WI38 (cell line): Measurements from ENCODE around the gene NELL1.

Experiments used
- H3K4me3 ChIP-seq: 2 replicates; pipeline ENCODE4 v1.5.1; 2011; ENCODE audit warnings: low read depth, mild to moderate bottlenecking, control low read depth, low read length
- TF ChIP-seq, protein P1 (sequence below): IDR thresholded peaks from 2 replicates; pipeline ENCODE4 v1.5.1; 2012; ENCODE audit warnings: low read depth, mild to moderate bottlenecking, control low read depth, low read length

Gene NELL1

DNA sequence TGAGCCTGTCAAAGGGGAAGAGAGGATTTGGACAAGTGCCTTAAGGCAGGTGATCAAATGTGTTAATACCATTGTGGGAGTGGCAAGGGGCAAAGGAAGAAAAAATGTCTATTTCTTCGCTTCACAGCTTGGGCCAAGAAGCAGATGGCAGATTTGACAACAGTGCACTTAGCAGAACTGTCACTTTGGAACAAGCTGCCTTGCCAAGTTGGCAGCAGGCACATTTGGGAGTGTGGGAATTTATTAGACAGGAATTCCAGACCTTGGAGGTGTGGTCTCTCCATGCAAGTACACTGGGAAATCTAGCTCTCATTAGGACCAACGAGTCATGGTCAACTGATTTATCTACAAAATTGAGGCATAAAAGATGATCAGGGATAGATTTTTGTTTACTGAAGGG, 265.1 kb downstream of the NELL1 start:
- TF ChIP-seq, protein P1, sequence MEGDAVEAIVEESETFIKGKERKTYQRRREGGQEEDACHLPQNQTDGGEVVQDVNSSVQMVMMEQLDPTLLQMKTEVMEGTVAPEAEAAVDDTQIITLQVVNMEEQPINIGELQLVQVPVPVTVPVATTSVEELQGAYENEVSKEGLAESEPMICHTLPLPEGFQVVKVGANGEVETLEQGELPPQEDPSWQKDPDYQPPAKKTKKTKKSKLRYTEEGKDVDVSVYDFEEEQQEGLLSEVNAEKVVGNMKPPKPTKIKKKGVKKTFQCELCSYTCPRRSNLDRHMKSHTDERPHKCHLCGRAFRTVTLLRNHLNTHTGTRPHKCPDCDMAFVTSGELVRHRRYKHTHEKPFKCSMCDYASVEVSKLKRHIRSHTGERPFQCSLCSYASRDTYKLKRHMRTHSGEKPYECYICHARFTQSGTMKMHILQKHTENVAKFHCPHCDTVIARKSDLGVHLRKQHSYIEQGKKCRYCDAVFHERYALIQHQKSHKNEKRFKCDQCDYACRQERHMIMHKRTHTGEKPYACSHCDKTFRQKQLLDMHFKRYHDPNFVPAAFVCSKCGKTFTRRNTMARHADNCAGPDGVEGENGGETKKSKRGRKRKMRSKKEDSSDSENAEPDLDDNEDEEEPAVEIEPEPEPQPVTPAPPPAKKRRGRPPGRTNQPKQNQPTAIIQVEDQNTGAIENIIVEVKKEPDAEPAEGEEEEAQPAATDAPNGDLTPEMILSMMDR, result no peak
- no peak overlapping the region for H3K4me3 ChIP-seq

DNA sequence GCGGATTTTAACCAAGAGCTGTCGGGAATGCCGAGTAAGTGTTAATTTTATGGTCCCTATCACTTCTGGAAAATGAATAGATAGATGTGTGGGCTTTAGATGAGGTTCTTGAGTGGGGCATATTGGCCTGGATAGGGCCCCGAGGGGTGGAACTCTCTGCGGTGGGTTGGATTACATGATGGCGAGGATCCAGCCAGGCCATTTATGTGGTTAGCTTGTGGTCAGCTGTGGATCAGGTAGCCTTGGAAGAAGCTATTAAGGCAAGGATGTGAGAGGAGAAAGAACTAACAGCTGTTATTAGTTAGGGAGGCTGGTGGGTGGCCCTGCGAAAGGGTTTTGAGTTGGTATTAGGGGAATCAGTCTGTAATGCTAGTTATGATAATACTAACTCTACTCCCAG, 268.4 kb downstream of the NELL1 start:
- H3K4me3 ChIP-seq, result no peak overlapping the region
- TF ChIP-seq, protein P1, result no peak

DNA sequence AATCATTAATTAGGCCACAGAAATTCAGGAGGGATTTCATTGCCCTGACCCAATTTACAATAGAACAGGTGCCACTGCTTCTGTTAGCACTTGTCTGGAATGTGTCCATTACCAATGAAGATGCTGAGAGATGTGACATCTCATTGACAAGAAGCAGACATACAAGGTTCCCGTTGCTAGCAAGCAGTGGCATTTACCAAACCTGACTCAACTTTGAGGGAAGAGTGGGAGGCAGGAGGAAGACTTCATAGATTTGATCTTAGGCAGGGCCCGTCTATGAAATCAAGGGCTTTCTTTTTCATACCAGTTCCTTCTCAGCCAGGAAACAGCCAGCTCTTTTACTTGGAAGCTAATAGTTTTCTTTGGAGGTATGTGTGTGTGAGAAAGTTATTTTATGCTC, 280.2 kb downstream of the NELL1 start:
- no peak overlapping the region for H3K4me3 ChIP-seq
- TF ChIP-seq, protein P1, result no peak

DNA sequence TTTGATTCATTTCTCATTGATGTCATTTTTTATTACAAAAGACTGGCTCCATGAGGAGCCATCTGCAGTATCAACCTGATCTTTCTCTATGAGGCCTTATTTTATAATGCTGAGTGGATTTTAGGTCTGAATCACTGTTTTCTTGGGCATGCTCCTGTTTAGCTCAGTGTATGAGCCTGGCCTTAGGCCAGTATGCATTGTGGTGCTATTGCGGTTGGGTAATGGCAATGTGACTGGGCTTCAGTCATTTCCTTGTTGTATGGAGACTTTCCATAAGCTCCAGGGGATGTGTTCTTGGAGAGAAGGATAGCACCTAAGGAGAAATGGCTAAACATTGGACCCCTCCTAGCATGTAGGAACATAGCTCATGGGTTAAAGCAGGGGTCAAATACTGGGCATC, 293.2 kb downstream of the NELL1 start:
- no peak overlapping the region for H3K4me3 ChIP-seq
- TF ChIP-seq, protein P1, result no peak

DNA sequence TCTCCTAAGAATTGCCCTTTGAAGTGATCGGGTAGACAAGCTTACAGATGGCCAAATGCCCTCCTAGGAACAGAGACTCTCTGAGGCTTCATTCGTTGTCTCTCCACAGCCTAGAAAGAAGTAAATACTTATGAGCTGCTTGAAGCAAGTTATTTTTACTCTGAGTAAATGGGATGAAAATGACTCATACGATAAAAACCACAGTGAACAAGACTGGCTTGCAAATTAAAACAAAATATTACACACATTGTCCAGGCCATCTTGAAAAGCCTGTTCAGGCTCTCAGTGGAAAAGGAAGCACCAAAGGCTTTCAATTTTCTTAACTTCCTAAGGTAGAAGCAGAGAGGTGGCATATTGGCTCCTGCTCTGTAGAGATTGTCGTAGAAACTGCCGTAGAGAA, 294.2 kb downstream of the NELL1 start:
- H3K4me3 ChIP-seq, result no peak overlapping the region
- TF ChIP-seq, protein P1, result no peak

DNA sequence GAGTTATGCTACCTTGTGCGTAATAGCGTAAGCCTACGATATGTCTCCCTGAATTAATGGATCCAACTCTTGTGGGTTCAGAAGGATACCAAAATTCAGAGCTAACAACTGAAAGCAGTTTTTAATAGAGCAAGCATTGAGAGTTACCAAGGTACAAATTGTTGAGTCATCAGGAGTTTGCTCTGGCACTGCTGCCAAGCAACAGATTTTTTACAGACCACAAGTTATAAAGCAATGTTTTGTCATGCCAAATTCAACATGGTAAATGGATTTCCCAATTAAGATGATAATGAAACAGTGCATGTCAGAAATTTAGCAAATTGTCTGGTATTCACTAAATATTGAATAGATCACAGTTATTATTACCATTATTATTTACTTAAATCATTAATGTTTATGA, 295.6 kb downstream of the NELL1 start:
- TF ChIP-seq, protein P1, result no peak
- no peak overlapping the region for H3K4me3 ChIP-seq

DNA sequence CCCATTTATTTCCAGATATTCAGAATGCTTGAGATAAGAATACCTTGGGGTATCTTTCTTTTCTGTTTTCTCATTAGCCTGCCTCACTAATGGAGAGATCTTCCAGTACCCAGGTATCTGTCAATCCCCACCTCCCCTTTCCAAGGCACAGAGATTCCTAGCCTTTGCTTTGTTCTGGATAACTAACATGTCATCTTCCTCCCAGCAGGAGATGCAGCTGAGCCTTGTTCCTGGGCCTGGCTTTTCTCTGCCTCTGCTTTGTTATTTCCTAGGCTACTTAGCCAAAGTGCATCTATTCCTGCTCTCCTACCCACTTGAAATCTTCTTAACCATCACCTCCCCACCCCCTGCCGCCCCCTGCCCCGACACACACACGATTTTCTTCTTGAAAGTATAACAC, 297.1 kb downstream of the NELL1 start:
- H3K4me3 ChIP-seq, result no peak overlapping the region
- TF ChIP-seq, protein P1, result no peak
